ENCODE data around the gene KRTAP5-9. TPM values are rescaled to one million over a fixed set of nuclear protein-coding genes. Genes with fewer than 3 reads are reported as not detected.
A peak's percentile ranks its signal among the peaks of the same experiment; 100 is the strongest.

The KRTAP5-9 gene
- total and polyA plus RNA-seq, 2 of the 8 experiments (the other 6 are each of a cell fraction or from before 2014, with no cell fraction given), result 0.11 TPM; not detected in 1

- H4K5ac ChIP-seq (ENCODE audit: insufficient read length, low read depth, low read length), result no peak overlapping the region
- FAIRE-seq, result no peak
- no peak overlapping the region for H4K8ac ChIP-seq (ENCODE audit: extremely low read depth, insufficient read depth, low read length)
- H2BK12ac ChIP-seq (ENCODE audit: low read depth, low read length), result no peak overlapping the region
- no peak overlapping the region for H2BK5ac ChIP-seq (ENCODE audit: low read depth, low read length)
- H3K56ac ChIP-seq (replicated peaks; ENCODE audit: insufficient read length, low read depth, low read length), result no peak overlapping the region
- no peak overlapping the region for H2AFZ ChIP-seq (ENCODE audit: low read length)
- no peaks in the 10 kb centered on the region for H3K9me3 ChIP-seq (ENCODE audit: insufficient read depth in 2 of 2, low read depth in 1 of 2, low read length in 1 of 2)
- no peak overlapping the region for H3K27ac ChIP-seq (ENCODE audit: low read depth, low read length)
- H3K4me2 ChIP-seq (ENCODE audit: insufficient read depth in 1 of 2, low read depth in 2 of 2, low read length in 2 of 2), result no peak overlapping the region
- H2AK5ac ChIP-seq (ENCODE audit: low read depth, low read length), result no peak overlapping the region
- no peak overlapping the region for H3K23ac ChIP-seq (ENCODE audit: insufficient read length)
- no peaks in the 10 kb centered on the region for H3K27me3 ChIP-seq (replicated peaks in 1 of 4; ENCODE audit: control insufficient read depth in 3 of 4, extremely low read depth in 1 of 4, insufficient read depth in 3 of 4, low read length in 3 of 4)
- no peak overlapping the region for H4K91ac ChIP-seq (replicated peaks; ENCODE audit: insufficient read length, low read length)
- CTCF ChIA-PET (ENCODE audit: partially characterized antibody), result no interaction called here
- H3K4ac ChIP-seq (replicated peaks; ENCODE audit: insufficient read length, low read depth, low read length), result no peak overlapping the region
- no peak overlapping the region for H3K18ac ChIP-seq (ENCODE audit: extremely low read depth, low read length)
- WGBS, 2 experiments (ENCODE audit: extremely low coverage in 1 of 2, insufficient coverage in 1 of 2, insufficient read length in 1 of 2, insufficient replicate concordance in 2 of 2, low coverage in 1 of 2, low lambda C conversion rate in 2 of 2, missing lambda C conversion rate in 1 of 2), result 93% methylated on average over 2 of the region's 2 CpGs; no CpG with 5 or more reads in 1 of the 2 experiments
- peak in 1 of 2 experiments; percentile 14 for DNase-seq (ENCODE audit: low read depth in 1 of 2, low spot score in 2 of 2)
- no peaks in the 10 kb centered on the region for H3K79me1 ChIP-seq (ENCODE audit: low read depth, low read length)
- H3K23me2 ChIP-seq (ENCODE audit: low read depth, low read length), result no peaks in the 10 kb centered on the region
- no peak overlapping the region for H3K9ac ChIP-seq (replicated peaks in 1 of 4; ENCODE audit: extremely low read depth in 1 of 4, low read depth in 3 of 4, low read length in 3 of 4)
- H2BK20ac ChIP-seq (ENCODE audit: low read length), result no peak overlapping the region
- no peaks in the 10 kb centered on the region for H4K20me1 ChIP-seq (replicated peaks in 1 of 2; ENCODE audit: control insufficient read depth in 1 of 2, insufficient read depth in 2 of 2, low read length in 2 of 2)
- no peaks in the 10 kb centered on the region for H3K36me3 ChIP-seq (ENCODE audit: control insufficient read depth in 2 of 4, insufficient read depth in 4 of 4, low read length in 3 of 4)
- no peak overlapping the region for H3K4me3 ChIP-seq (ENCODE audit: extremely low read depth in 1 of 4, insufficient read depth in 2 of 4, low read depth in 3 of 4, low read length in 4 of 4)
- no peak overlapping the region for H2BK120ac ChIP-seq (replicated peaks; ENCODE audit: low read depth, low read length)
- POLR2A ChIA-PET (ENCODE audit: partially characterized antibody), result no interaction called here
- H3K4me1 ChIP-seq (replicated peaks in 1 of 4; ENCODE audit: control insufficient read depth in 3 of 4, insufficient read depth in 4 of 4, low read length in 3 of 4), result no peaks in the 10 kb centered on the region
- no peak overlapping the region for H3K14ac ChIP-seq (ENCODE audit: insufficient read length)
- no peaks in the 10 kb centered on the region for H3K79me2 ChIP-seq (ENCODE audit: control insufficient read depth in 1 of 2, insufficient read depth in 2 of 2, low read length in 2 of 2)
- H2BK15ac ChIP-seq (ENCODE audit: low read length), result no peak overlapping the region
- TF ChIP-seq TAF7 (optimal IDR thresholded peaks at IDR 0.05; ENCODE audit: borderline replicate concordance, low read depth, low read length) (no peak), TAF1 (IDR thresholded peaks at IDR 0.05; ENCODE audit: low read depth, low read length) (no peak), SIN3A (conservative IDR thresholded peaks at IDR 0.05 in 1 of 2, IDR thresholded peaks at IDR 0.05 in 1 of 2; ENCODE audit: low read depth in 1 of 2, low read length in 2 of 2) (no peak), CBX8 (IDR thresholded peaks at IDR 0.05; ENCODE audit: borderline replicate concordance, low read depth, low read length) (no peak), CEBPB (IDR thresholded peaks at IDR 0.05; ENCODE audit: low read depth, low read length) (no peak), TEAD4 (IDR thresholded peaks at IDR 0.05; ENCODE audit: low read depth, low read length) (no peak), PHF8 (conservative IDR thresholded peaks at IDR 0.05; ENCODE audit: low read depth, low read length) (no peak), SUZ12 (IDR thresholded peaks at IDR 0.05; ENCODE audit: low read length) (no peak), KDM5A (IDR thresholded peaks at IDR 0.05; ENCODE audit: low read length) (no peak), ASH2L (IDR thresholded peaks at IDR 0.05; ENCODE audit: low read length) (no peak), EGR1 (IDR thresholded peaks at IDR 0.05; ENCODE audit: borderline replicate concordance, low read depth, low read length) (no peak), CBX5 (IDR thresholded peaks at IDR 0.05; ENCODE audit: low read depth, low read length) (no peak), ATF3 (IDR thresholded peaks at IDR 0.05; ENCODE audit: insufficient read depth, low read depth, low read length) (no peak), YY1 (IDR thresholded peaks at IDR 0.05; ENCODE audit: low read depth, low read length) (no peak)
Observed at GRCh38 chr11:71525938-71526495, 22.2 kb upstream of the KRTAP5-9 start.

Measured in H1 (cell line).